Suprapubic skin (tissue), 4 donors: Measurements from ENCODE around the gene USP22. TPM values are rescaled to one million over a fixed set of nuclear protein-coding genes. Genes with fewer than 3 reads are reported as not detected.

Experiments used
- DNase-seq, 2 donors: peaks; one replicate each; pipeline ENCODE4 v3.0.0-alpha.2; 2019; ENCODE audit warnings: low spot score in 2 of 2
- H3K27ac ChIP-seq: fragments of 200-600 bp; sonication (generic); one replicate; pipeline ENCODE4 v1.5.1; 2019
- H3K27me3 ChIP-seq: fragments of 200-600 bp; sonication (generic); one replicate; pipeline ENCODE4 v1.5.1; 2019
- H3K36me3 ChIP-seq: fragments of 200-600 bp; sonication (generic); one replicate; pipeline ENCODE4 v1.5.1; 2019
- H3K4me1 ChIP-seq: fragments of 200-600 bp; sonication (generic); one replicate; pipeline ENCODE4 v1.5.1; 2019
- H3K4me3 ChIP-seq: fragments of 200-600 bp; sonication (generic); one replicate; pipeline ENCODE4 v1.5.1; 2019; ENCODE audit warnings: mild to moderate bottlenecking
- H3K9me3 ChIP-seq: fragments of 200-600 bp; sonication (generic); one replicate; pipeline ENCODE4 v1.5.1; 2019
- EP300 ChIP-seq: sonication (generic); formaldehyde crosslinking; IDR thresholded peaks from one replicate; pipeline ENCODE4 v1.6.1; 2017; ENCODE audit warnings: antibody characterized with exemption
- POLR2A ChIP-seq, 2 donors: fragments of 450-650 bp; IDR thresholded peaks; one replicate each; pipeline ENCODE4 v1.6.1; 2017; ENCODE audit warnings: antibody characterized with exemption in 2 of 2, mild to moderate bottlenecking in 2 of 2, moderate library complexity in 2 of 2
- POLR2AphosphoS5 ChIP-seq, 3 donors: sonication (generic); formaldehyde crosslinking; IDR thresholded peaks; one replicate each; pipeline ENCODE4 v1.6.1; 2017; ENCODE audit warnings: antibody characterized with exemption in 3 of 3
- WGBS: methylation state at CpG from one replicate; pipeline ENCODE4 v1.1.5; 2018; 5-methylcytosine and 5-hydroxymethylcytosine counted together
- total RNA-seq, 4 donors: library from RNA; depleted of rRNA; stranded (reverse); fragments of >200 nt; gene quantifications; one replicate each; pipeline ENCODE4 v1.1.0, GENCODE V29; 2016
- TF ChIP-seq, protein P1 (sequence below), 2 donors: fragments of 200-600 bp in 1 of 2; fragments of 450-650 bp in 1 of 2; sonication (generic) in 1 of 2; IDR thresholded peaks; one replicate each; pipeline ENCODE4 v1.5.1; 2016 to 2019; ENCODE audit warnings: antibody characterized with exemption in 2 of 2, mild to moderate bottlenecking in 1 of 2, moderate library complexity in 1 of 2

Gene USP22
- 100 to 1,000 TPM; 116 to 166 (median 152) TPM for total RNA-seq

DNA sequence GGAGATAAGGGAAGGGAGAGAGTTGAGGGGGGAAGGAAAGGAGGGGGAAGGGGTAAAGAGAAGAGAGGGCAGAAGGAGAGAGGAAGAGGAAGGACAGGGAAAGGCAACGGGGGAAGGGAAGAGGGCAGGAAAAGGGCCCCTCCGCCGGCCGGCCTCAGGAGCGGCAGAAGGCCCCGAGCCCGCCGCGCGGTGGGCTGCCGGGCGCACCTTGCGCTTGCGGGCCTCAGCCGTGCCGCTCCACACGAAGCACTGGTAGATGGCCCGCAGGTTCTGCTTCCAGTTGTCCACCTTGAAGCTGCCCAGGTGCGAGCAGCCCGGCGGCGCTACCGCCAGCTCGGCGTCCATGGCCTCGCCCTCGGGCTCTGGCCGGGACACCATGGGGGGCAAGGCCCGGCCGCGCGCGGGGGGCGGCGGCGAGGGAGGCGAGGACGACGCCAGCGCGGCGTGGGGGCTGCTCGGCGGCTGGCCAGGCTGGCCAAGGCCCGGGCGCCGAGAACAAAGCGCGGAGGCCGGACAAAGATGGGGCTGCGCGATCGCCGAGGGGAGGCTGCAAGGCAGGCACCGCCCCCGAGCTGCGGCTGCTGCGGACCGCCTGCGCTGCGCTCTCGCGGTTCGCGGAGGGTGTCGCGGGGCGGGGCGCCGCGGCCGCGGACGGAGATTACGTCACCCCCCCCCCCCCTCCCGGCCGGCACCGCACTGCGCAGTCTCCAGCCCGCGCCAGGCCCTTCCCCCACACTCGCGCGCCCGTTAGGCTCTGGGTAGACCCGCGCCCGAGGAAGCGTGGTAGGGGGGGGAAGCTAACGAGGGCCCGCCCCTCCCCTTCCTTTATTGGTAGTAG, at the start of gene USP22:
TSS of gene USP22 (minus strand) at position 554 of the 838 bp plus-strand sequence. CDS start at position 378, 176 bp downstream.
- peak in 1 of 2 donors; percentile 98 for DNase-seq
- peaks cover 40% of the 10 kb centered on the region for H3K4me1 ChIP-seq
- no peaks in the 10 kb centered on the region for H3K27me3 ChIP-seq
- H3K36me3 ChIP-seq, result no peaks in the 10 kb centered on the region
- H3K9me3 ChIP-seq, result no peaks in the 10 kb centered on the region
- peak within 1 kb of the TSS; percentile 100 for H3K4me3 ChIP-seq
- H3K27ac ChIP-seq, result peak within 1 kb of the TSS; percentile 100
- TF ChIP-seq, protein P1, sequence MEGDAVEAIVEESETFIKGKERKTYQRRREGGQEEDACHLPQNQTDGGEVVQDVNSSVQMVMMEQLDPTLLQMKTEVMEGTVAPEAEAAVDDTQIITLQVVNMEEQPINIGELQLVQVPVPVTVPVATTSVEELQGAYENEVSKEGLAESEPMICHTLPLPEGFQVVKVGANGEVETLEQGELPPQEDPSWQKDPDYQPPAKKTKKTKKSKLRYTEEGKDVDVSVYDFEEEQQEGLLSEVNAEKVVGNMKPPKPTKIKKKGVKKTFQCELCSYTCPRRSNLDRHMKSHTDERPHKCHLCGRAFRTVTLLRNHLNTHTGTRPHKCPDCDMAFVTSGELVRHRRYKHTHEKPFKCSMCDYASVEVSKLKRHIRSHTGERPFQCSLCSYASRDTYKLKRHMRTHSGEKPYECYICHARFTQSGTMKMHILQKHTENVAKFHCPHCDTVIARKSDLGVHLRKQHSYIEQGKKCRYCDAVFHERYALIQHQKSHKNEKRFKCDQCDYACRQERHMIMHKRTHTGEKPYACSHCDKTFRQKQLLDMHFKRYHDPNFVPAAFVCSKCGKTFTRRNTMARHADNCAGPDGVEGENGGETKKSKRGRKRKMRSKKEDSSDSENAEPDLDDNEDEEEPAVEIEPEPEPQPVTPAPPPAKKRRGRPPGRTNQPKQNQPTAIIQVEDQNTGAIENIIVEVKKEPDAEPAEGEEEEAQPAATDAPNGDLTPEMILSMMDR (IDR thresholded peaks at IDR 0.05), result no peak
- TF ChIP-seq POLR2A (IDR thresholded peaks at IDR 0.05), result peak; percentile 51 to 93
- 1% methylated on average over 20 of the region's 91 CpGs for WGBS

DNA sequence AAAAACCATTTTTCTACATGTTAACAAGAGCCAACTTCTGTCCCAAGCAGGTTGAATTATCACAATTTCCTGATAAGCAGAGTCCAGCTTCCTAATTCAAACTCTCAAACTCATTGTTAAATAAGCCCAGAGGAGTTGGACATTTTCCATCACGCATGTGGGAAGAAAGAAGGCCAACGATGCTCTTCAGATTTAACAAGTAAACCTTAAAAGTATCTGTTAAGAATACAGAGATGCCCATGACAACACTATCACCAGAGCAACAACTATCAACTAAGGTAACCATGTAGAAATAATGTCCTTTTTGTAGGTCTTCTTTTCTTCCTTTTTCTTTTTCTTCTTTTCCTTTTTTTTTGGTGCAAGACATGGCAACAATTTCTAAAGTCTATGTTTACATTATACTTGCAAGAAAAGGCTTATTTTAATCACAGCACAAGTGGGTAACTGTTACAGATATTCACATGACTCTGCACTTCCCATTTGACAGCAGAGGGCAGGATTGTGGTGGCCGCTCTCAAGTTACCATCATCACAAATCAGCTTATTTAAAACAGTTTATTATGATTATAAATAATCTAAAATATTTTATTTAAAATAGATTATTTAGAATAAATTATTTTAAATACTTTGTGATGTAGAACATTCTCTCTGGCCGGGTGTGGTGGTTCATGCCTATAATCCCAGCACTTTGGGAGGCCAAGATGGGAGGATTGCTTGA, 48.2 kb upstream of the USP22 start:
- no peak for TF ChIP-seq POLR2A (IDR thresholded peaks at IDR 0.05)
- no peak for TF ChIP-seq EP300
- TF ChIP-seq, protein P1 (IDR thresholded peaks at IDR 0.05), result no peak
- TF ChIP-seq POLR2AphosphoS5 (IDR thresholded peaks at IDR 0.05), result no peak
- no peaks in the 10 kb centered on the region for H3K9me3 ChIP-seq
- WGBS, result 62% methylated on average over 4 of the region's 4 CpGs
- DNase-seq, result no peak
- H3K36me3 ChIP-seq, result no peaks in the 10 kb centered on the region
- no peak overlapping the region for H3K27ac ChIP-seq
- no peaks in the 10 kb centered on the region for H3K27me3 ChIP-seq
- H3K4me1 ChIP-seq, result no peaks in the 10 kb centered on the region
- no peak overlapping the region for H3K4me3 ChIP-seq

DNA sequence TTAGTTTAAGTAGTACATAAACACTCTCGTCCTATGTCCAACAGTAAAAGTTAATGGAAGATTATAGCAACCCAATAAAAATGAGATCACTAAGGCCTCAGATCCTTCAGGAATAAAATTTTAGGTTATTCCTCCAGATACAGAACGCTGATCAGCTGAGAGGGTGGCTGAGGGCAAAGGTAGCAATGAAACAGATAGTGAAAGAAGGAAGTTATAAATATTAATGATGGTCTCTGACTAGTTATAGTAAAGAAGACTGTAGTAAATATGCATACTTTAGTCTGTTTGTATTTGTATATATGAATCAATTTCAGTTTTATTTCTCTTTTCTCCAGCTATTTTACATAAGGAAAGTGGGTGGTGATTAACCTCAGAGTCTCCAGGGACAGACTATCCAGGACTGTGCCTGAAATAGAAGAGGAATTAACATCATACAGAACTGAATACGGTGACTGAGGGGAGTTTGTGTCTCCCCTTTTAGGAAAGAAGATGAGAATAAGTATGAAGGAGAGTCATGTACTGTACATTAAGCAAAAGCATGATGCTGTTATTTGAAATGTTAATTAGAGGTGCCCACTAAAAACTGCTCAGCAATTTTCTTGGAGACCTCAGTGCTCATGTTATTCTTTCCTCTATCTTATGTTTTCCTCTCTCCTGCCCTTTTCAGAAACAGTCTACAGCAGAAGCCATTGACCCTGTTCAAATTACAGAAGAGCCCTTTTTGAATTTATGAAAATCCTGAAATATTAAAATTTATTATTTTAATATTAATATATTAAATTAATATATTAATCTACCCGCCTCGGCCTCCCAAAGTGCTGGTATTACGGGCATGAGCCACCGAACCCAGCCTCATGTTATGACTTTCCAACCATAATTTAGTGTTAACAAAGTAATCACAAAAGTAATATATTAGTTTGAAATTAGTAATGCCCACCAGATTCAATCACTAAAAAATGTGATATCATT, 47.4 kb upstream of the USP22 start:
- Histone ChIP-seq H3K9me3 (no peaks in the 10 kb centered on the region), H3K27me3 (no peaks in the 10 kb centered on the region), H3K4me1 (no peaks in the 10 kb centered on the region), H3K4me3 (no peak overlapping the region), H3K27ac (no peak overlapping the region), H3K36me3 (no peaks in the 10 kb centered on the region)
- 86% methylated on average over 7 of the region's 7 CpGs for WGBS
- TF ChIP-seq POLR2AphosphoS5 (IDR thresholded peaks at IDR 0.05) (no peak), EP300 (no peak), POLR2A (IDR thresholded peaks at IDR 0.05) (no peak)
- TF ChIP-seq, protein P1 (IDR thresholded peaks at IDR 0.05), result no peak
- no peak for DNase-seq

DNA sequence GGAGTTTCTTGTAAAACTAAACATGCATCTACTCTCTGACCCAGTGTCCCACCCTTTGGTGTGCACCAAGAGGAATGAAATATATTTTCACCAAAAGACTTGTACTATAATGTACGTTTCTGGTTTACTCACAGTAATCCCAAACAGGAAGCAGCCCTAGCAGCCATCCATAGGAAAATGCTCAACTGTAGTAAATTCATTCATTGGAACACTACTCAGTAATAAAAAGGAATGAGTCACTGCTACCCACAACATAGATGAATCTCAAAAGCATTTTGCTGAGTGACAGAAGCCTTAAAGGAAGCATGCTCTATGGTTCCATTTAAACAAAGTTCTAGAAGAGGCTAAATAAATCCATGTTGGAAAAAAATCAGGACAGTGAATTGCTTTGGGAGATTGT, 46.3 kb upstream of the USP22 start:
- TF ChIP-seq POLR2AphosphoS5 (IDR thresholded peaks at IDR 0.05) (no peak), POLR2A (IDR thresholded peaks at IDR 0.05) (no peak), EP300 (no peak)
- TF ChIP-seq, protein P1 (IDR thresholded peaks at IDR 0.05), result no peak
- no peak for DNase-seq
- no peaks in the 10 kb centered on the region for H3K36me3 ChIP-seq
- H3K4me1 ChIP-seq, result no peaks in the 10 kb centered on the region
- no peaks in the 10 kb centered on the region for H3K27me3 ChIP-seq
- H3K4me3 ChIP-seq, result no peak overlapping the region
- H3K9me3 ChIP-seq, result no peaks in the 10 kb centered on the region
- no peak overlapping the region for H3K27ac ChIP-seq
- WGBS, result 56% methylated on average over 1 of the region's 1 CpG
